Fibroblast of skin of right biceps (primary cell): Measurements from ENCODE around the gene LPCAT3.
A peak's percentile ranks its signal among the peaks of the same experiment; 100 is the strongest.

Experiments
- DNase-seq: peaks from one replicate; pipeline ENCODE4 v3.0.0-alpha.2; 2013

Gene LPCAT3

GRCh38 chr12:6935371-6936193 lies 82.7 kb downstream of the LPCAT3 start:
- no peak for DNase-seq

GRCh38 chr12:6934110-6934509 lies 84.2 kb downstream of the LPCAT3 start:
- peak; percentile 34 for DNase-seq

- no peak for DNase-seq
These were observed 85.5 kb downstream of the LPCAT3 start for GRCh38 chr12:6932766-6933165.

GRCh38 chr12:6929466-6930452 lies 88.5 kb downstream of the LPCAT3 start:
- no peak for DNase-seq

GRCh38 chr12:6928703-6929407 lies 89.4 kb downstream of the LPCAT3 start:
- no peak for DNase-seq

- DNase-seq, result no peak
These were observed 90.1 kb downstream of the LPCAT3 start for GRCh38 chr12:6928022-6928702.

- DNase-seq, result peak; percentile 88
These were observed 90.8 kb downstream of the LPCAT3 start, which contains the start of gene ATN1 for GRCh38 chr12:6927379-6928021. Gene ATN1, plus strand, starts transcription at chr12:6927959. Its CDS starts 6,043 bp downstream, at chr12:6934002.
